Measurements from ENCODE around the gene RUBCN. TPM values are rescaled to one million over a fixed set of nuclear protein-coding genes. Genes with fewer than 3 reads are reported as not detected.
"Not testable (repeated sequence)": the region's sequence is repeated elsewhere in the genome, so short reads cannot be mapped to it uniquely, and the experiment has no call there.

The RUBCN gene
- total and polyA plus RNA-seq, 2 donors, result 7.9 to 14.6 TPM

- DNase-seq (ENCODE audit: extremely low spot score), result no peak
Measured at GRCh38 chr3:197722734-197723133, 14.0 kb downstream of the RUBCN start.

DNA sequence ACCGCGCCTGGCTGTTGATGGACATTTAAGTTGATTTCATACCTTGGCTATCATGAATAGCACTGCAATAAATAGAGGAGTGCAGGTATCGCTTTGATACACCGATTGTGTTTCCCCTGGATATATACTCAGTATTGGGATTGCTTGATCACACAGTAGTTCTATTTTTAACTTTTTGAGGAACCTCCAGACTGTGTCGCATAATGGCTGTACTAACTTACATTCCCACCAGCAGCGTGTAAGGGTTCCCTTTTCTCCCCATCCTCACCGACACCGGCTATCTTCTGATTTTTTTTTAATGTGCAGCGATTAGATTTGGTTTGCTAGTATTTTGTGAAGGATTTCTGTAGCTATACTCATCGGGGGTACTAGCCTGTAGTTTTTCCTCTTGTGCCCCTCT is 16.0 kb downstream of the RUBCN start:
- WGBS, result 94% methylated on average over 10 of the region's 10 CpGs
- H3K27ac ChIP-seq (ENCODE audit: low read depth), result no peak overlapping the region
- DNase-seq (ENCODE audit: extremely low spot score), result no peak
- no peaks in the 10 kb centered on the region for H3K36me3 ChIP-seq (ENCODE audit: insufficient read depth)
- no peak overlapping the region for H3K4me3 ChIP-seq (ENCODE audit: low read depth, low read length)
- H3K4me1 ChIP-seq (ENCODE audit: insufficient read depth), result no peaks in the 10 kb centered on the region

More at GRCh38 chr3:197722734-197723133, 14.0 kb downstream of the RUBCN start:
- H3K27ac ChIP-seq (ENCODE audit: low read depth), result no peak overlapping the region
- no peaks in the 10 kb centered on the region for H3K36me3 ChIP-seq (ENCODE audit: insufficient read depth)
- H3K4me1 ChIP-seq (ENCODE audit: insufficient read depth), result no peaks in the 10 kb centered on the region
- WGBS, result 96% methylated on average over 2 of the region's 2 CpGs
- H3K4me3 ChIP-seq (ENCODE audit: low read depth, low read length), result no peak overlapping the region

- H3K27ac ChIP-seq (ENCODE audit: low read depth), result no peak overlapping the region
Measured at GRCh38 chr3:197718891-197719290, 17.8 kb downstream of the RUBCN start.

DNA sequence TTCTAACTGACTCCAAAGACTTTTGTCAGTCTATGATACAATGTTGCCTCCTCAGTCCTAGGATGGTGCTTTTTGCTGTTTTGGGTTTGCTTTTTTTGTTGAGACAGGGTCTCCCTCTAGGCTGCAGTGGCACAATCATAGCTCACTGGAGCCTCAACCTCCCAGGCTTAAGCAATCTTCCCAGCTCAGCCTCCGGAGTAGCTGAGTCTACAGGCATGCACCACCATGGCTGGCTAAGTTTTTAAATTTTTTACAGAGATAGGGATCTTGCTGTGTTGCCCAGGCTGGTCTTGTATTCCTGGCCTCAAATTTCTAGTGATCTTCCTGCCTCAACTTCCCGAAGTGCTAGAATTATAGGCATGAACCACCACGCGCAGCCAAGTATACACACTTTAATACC is 22.5 kb downstream of the RUBCN start:
- 95% methylated on average over 4 of the region's 4 CpGs for WGBS

More at GRCh38 chr3:197718891-197719290, 17.8 kb downstream of the RUBCN start:
- WGBS, result 81% methylated on average over 8 of the region's 8 CpGs
- no peak overlapping the region for H3K4me3 ChIP-seq (ENCODE audit: low read depth, low read length)
- no peaks in the 10 kb centered on the region for H3K4me1 ChIP-seq (ENCODE audit: insufficient read depth)
- no peak for DNase-seq (ENCODE audit: extremely low spot score)
- H3K36me3 ChIP-seq (ENCODE audit: insufficient read depth), result no peaks in the 10 kb centered on the region

DNA sequence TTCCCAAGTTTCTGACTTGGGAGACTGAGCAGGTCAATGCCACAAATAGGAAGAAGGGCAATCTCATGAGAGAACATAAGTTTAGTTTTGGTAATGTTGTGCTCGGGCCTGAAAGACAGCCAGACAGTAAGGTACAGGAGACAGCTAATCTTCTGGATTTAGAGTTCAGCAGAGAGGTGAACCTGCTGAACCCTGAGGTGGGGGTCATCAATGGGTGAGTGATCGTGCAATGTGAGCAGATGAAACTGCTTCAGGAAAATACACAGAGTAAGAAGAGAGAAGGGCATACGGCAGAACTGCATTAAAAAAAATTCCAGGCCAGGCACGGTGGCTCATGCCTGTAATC is 23.3 kb downstream of the RUBCN start:
- Histone ChIP-seq H3K4me3 (ENCODE audit: low read depth, low read length) (no peak overlapping the region), H3K36me3 (ENCODE audit: insufficient read depth) (no peaks in the 10 kb centered on the region), H3K27ac (ENCODE audit: low read depth) (no peak overlapping the region), H3K4me1 (ENCODE audit: insufficient read depth) (no peaks in the 10 kb centered on the region)
- WGBS, result 71% methylated on average over 4 of the region's 4 CpGs
- DNase-seq (ENCODE audit: extremely low spot score), result no peak

More for the DNA sequence above, 22.5 kb downstream of the RUBCN start:
- no peak overlapping the region for H3K4me3 ChIP-seq (ENCODE audit: low read depth, low read length)
- no peaks in the 10 kb centered on the region for H3K4me1 ChIP-seq (ENCODE audit: insufficient read depth)
- no peak for DNase-seq (ENCODE audit: extremely low spot score)
- no peaks in the 10 kb centered on the region for H3K36me3 ChIP-seq (ENCODE audit: insufficient read depth)
- H3K27ac ChIP-seq (ENCODE audit: low read depth), result no peak overlapping the region

GRCh38 chr3:197711973-197712707 is 24.6 kb downstream of the RUBCN start:
- 5% methylated on average over 9 of the region's 9 CpGs for WGBS
- no peaks in the 10 kb centered on the region for H3K4me1 ChIP-seq (ENCODE audit: insufficient read depth)

DNA sequence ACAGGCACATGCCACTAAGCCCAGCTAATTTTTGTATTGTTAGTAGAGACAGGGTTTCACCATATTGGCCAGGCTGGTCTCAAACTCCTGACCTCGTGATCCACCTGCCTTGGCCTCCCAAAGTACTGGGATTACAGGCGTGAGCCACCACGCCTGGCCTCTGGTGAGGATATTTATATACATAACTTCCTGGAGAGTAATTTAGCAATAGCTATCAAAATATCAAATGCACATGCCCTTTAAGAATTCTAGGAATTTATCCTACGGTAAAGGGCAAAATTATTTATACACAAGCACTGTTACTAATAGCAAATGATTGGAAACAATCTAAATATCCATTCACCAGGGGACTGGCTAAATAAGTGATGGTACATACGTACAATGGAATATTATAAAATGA is 25.7 kb downstream of the RUBCN start:
- H3K27ac ChIP-seq (ENCODE audit: low read depth); H3K4me3 ChIP-seq (ENCODE audit: low read depth, low read length); H3K4me1 ChIP-seq (ENCODE audit: insufficient read depth); DNase-seq (ENCODE audit: extremely low spot score); H3K36me3 ChIP-seq (ENCODE audit: insufficient read depth): not testable (repeated sequence)
- 89% methylated on average over 5 of the region's 5 CpGs for WGBS

More at GRCh38 chr3:197711973-197712707, 24.6 kb downstream of the RUBCN start:
- peak overlapping the region; percentile 95 for H3K27ac ChIP-seq (ENCODE audit: low read depth)
- peak; percentile 72 for DNase-seq (ENCODE audit: extremely low spot score)
- peak overlapping the region; percentile 51 for H3K4me3 ChIP-seq (ENCODE audit: low read depth, low read length)
- no peaks in the 10 kb centered on the region for H3K36me3 ChIP-seq (ENCODE audit: insufficient read depth)

DNA sequence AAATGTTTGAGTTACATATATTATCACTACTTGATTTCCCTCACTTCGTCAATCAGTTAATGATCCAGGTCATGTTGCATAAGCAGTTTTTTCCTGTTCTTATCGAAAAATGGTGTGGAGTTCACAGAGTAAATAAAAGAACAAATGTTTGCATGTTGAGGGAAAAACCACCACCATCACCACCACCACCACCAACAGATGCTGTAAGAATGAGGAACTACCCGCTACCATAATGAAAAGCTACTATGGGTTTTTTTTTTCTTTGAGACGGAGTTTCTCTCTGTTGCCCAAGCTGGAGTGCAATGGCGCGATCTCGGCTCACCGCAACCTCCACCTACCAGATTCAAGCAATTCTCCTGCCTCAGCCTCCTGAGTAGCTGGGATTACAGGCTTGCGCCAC is 27.6 kb downstream of the RUBCN start:
- Histone ChIP-seq H3K4me1 (ENCODE audit: insufficient read depth) (no peaks in the 10 kb centered on the region), H3K27ac (ENCODE audit: low read depth) (no peak overlapping the region), H3K36me3 (ENCODE audit: insufficient read depth) (peaks cover 1% of the 10 kb centered on the region), H3K4me3 (ENCODE audit: low read depth, low read length) (no peak overlapping the region)
- WGBS, result 94% methylated on average over 9 of the region's 9 CpGs
- DNase-seq (ENCODE audit: extremely low spot score), result no peak

GRCh38 chr3:197706658-197707057 is 30.0 kb downstream of the RUBCN start:
- WGBS, result 96% methylated on average over 7 of the region's 7 CpGs
- H3K36me3 ChIP-seq (ENCODE audit: insufficient read depth), result peaks cover 1% of the 10 kb centered on the region
- no peak overlapping the region for H3K4me3 ChIP-seq (ENCODE audit: low read depth, low read length)
- no peaks in the 10 kb centered on the region for H3K4me1 ChIP-seq (ENCODE audit: insufficient read depth)
- H3K27ac ChIP-seq (ENCODE audit: low read depth), result no peak overlapping the region
- no peak for DNase-seq (ENCODE audit: extremely low spot score)

GRCh38 chr3:197701841-197702240 is 34.9 kb downstream of the RUBCN start:
- Histone ChIP-seq H3K27ac (ENCODE audit: low read depth) (no peak overlapping the region), H3K4me1 (ENCODE audit: insufficient read depth) (no peaks in the 10 kb centered on the region), H3K36me3 (ENCODE audit: insufficient read depth) (peaks cover 7% of the 10 kb centered on the region), H3K4me3 (ENCODE audit: low read depth, low read length) (no peak overlapping the region)
- WGBS, result 93% methylated on average over 4 of the region's 4 CpGs
- no peak for DNase-seq (ENCODE audit: extremely low spot score)

DNA sequence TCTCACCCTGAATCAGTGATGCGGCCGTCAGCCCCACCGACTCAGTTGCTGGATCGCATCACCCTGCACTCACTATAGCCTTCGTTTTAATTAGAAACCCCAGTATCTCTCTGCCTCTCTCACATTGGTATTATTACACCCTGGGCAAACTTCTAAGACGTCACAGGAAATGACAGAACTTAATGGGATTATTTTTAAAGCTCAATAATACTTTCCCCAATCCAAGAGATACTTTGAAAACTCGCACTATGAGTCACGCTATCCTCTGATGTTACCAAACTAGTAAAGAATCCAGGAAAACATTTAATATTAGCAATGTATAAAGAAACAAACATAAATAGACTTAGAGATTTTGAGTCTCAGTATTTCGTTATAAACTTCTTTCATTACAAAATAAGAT is 36.6 kb downstream of the RUBCN start:
- Histone ChIP-seq H3K36me3 (ENCODE audit: insufficient read depth) (peaks cover 11% of the 10 kb centered on the region), H3K4me1 (ENCODE audit: insufficient read depth) (no peaks in the 10 kb centered on the region), H3K27ac (ENCODE audit: low read depth) (no peak overlapping the region), H3K4me3 (ENCODE audit: low read depth, low read length) (no peak overlapping the region)
- no peak for DNase-seq (ENCODE audit: extremely low spot score)
- 77% methylated on average over 9 of the region's 9 CpGs for WGBS

GRCh38 chr3:197697355-197697754 is 39.3 kb downstream of the RUBCN start:
- DNase-seq (ENCODE audit: extremely low spot score), result no peak
- H3K27ac ChIP-seq (ENCODE audit: low read depth), result no peak overlapping the region
- H3K4me3 ChIP-seq (ENCODE audit: low read depth, low read length), result no peak overlapping the region
- WGBS, result 97% methylated on average over 6 of the region's 6 CpGs
- peaks cover 9% of the 10 kb centered on the region for H3K36me3 ChIP-seq (ENCODE audit: insufficient read depth)
- no peaks in the 10 kb centered on the region for H3K4me1 ChIP-seq (ENCODE audit: insufficient read depth)

- DNase-seq (ENCODE audit: extremely low spot score), result no peak
- H3K27ac ChIP-seq (ENCODE audit: low read depth), result no peak overlapping the region
- H3K36me3 ChIP-seq (ENCODE audit: insufficient read depth), result peaks cover 6% of the 10 kb centered on the region
- no peak overlapping the region for H3K4me3 ChIP-seq (ENCODE audit: low read depth, low read length)
- no peaks in the 10 kb centered on the region for H3K4me1 ChIP-seq (ENCODE audit: insufficient read depth)
- 93% methylated on average over 7 of the region's 7 CpGs for WGBS
Measured at GRCh38 chr3:197694251-197694650, 42.5 kb downstream of the RUBCN start.

DNA sequence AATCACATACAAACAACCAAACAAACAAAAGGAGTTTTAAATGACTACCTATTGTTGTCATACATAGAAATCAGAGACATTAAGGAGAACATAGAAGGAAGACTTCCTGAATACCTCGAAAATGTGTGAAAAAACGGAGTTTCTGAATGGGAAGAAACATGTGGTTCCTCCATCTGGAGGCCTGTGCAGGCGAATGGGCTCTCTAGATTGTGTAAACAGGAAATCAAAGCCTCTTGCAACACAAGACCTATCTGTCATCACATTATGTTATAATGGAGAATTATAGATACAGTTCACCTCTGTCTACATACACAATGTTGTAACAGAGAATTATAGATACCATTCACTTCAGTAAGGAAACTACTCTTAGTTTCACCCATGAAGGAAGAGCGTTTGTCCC is 44.1 kb downstream of the RUBCN start:
- H3K36me3 ChIP-seq (ENCODE audit: insufficient read depth), result peaks cover 3% of the 10 kb centered on the region
- no peaks in the 10 kb centered on the region for H3K4me1 ChIP-seq (ENCODE audit: insufficient read depth)
- no peak overlapping the region for H3K27ac ChIP-seq (ENCODE audit: low read depth)
- 67% methylated on average over 4 of the region's 4 CpGs for WGBS
- no peak overlapping the region for H3K4me3 ChIP-seq (ENCODE audit: low read depth, low read length)
- no peak for DNase-seq (ENCODE audit: extremely low spot score)
